ENCODE data around the gene BBS12. TPM values are rescaled to one million over a fixed set of nuclear protein-coding genes. Genes with fewer than 3 reads are reported as not detected.
A peak's percentile ranks its signal among the peaks of the same experiment; 100 is the strongest.

Gene BBS12
- total and polyA plus RNA-seq, 9 of the 15 experiments (the other 6 are each of a cell fraction or from before 2014, with no cell fraction given), result 2.7 to 6.5 (median 3.3) TPM

GRCh38 chr4:122746485-122746965 is 14.0 kb downstream of the BBS12 start (continued):
- no peak for TF ChIP-seq BCLAF1 (IDR thresholded peaks at IDR 0.05; ENCODE audit: borderline replicate concordance in 1 of 2, control insufficient read depth in 1 of 2, low read depth in 2 of 2, low read length in 1 of 2)
- TF ChIP-seq ZNF551 (CRISPR knock-in tag; IDR thresholded peaks at IDR 0.05), result no peak
- no peak for TF ChIP-seq ZNF311 (CRISPR knock-in tag; IDR thresholded peaks at IDR 0.05)
- no peak for TF ChIP-seq GATA2 (CRISPR knock-in tag; IDR thresholded peaks at IDR 0.05)
- no peak for TF ChIP-seq POU5F1 (IDR thresholded peaks at IDR 0.05; ENCODE audit: borderline replicate concordance, low read depth, low read length, partially characterized antibody)
- TF ChIP-seq ZC3H8 (IDR thresholded peaks at IDR 0.05), result no peak
- TF ChIP-seq PKNOX1 (IDR thresholded peaks at IDR 0.05), result peak; percentile 68
- TF ChIP-seq JUND (IDR thresholded peaks at IDR 0.05; ENCODE audit: borderline replicate concordance, low read depth, low read length), result no peak
- TF ChIP-seq JUND (tag; IDR thresholded peaks at IDR 0.05; ENCODE audit: borderline replicate concordance, low read depth, low read length), result 0 out of 3 replicates have a peak, but pooled peaks have one; percentile 21
- peak; percentile 69; the same call in 1 of the 2 replicates for TF ChIP-seq ZNF592 (IDR thresholded peaks at IDR 0.05)
- no peak for TF ChIP-seq CEBPG (CRISPR knock-in tag; IDR thresholded peaks at IDR 0.05)
- TF ChIP-seq CEBPG (tag; conservative IDR thresholded peaks at IDR 0.05 in 1 of 2, IDR thresholded peaks at IDR 0.05 in 1 of 2), result 0 out of 4 replicates have a peak, but pooled peaks of 1 of the 2 experiments have one; percentile 48
- TF ChIP-seq HNRNPLL (IDR thresholded peaks at IDR 0.05; ENCODE audit: low read depth, low read length, poor library complexity, severe bottlenecking), result no peak

All from K562 (cell line).